Calu3 (cell line): ENCODE measurements around the gene YTHDC2. TPM values are rescaled to one million over a fixed set of nuclear protein-coding genes. Genes with fewer than 3 reads are reported as not detected.

Experiments used
- BruUV-seq: library from RNA; stranded (reverse); fragments of 400-500 nt; replicated peaks from 2 replicates; lab custom pipeline; 2021; lab: Mats Ljungman, UMichigan
- CTCF ChIA-PET: fragments of 300-600 bp; sonication (Branson Sonifier 250); formaldehyde crosslinking; loops from one replicate; lab custom pipeline; 2022; ENCODE audit warnings: antibody characterized with exemption; lab: Charles Lee
- DNase-seq: peaks from one replicate; pipeline ENCODE4 v3.0.0; 2022
- H3K27ac Mint-ChIP-seq: one replicate; pipeline ENCODE4 v1.8.0; 2022; ENCODE audit warnings: mixed read lengths; ENCODE audit not compliant: unreplicated experiment
- H3K27me3 Mint-ChIP-seq: one replicate; pipeline ENCODE4 v1.8.0; 2022; ENCODE audit warnings: mixed read lengths; ENCODE audit not compliant: unreplicated experiment
- H3K36me3 Mint-ChIP-seq: one replicate; pipeline ENCODE4 v1.8.0; 2022; ENCODE audit warnings: mild to moderate bottlenecking, moderate library complexity, mixed read lengths; ENCODE audit not compliant: insufficient read depth, unreplicated experiment
- H3K4me1 Mint-ChIP-seq: one replicate; pipeline ENCODE4 v1.8.0; 2022; ENCODE audit warnings: mild to moderate bottlenecking, low read depth, mixed read lengths; ENCODE audit not compliant: unreplicated experiment
- H3K4me3 Mint-ChIP-seq: one replicate; pipeline ENCODE4 v1.8.0; 2022; ENCODE audit warnings: mild to moderate bottlenecking, low read depth, moderate library complexity, mixed read lengths; ENCODE audit not compliant: unreplicated experiment
- H3K9me3 Mint-ChIP-seq: one replicate; pipeline ENCODE4 v1.8.0; 2022; ENCODE audit warnings: low read depth, mixed read lengths; ENCODE audit not compliant: unreplicated experiment
- intact Hi-C: fragments of 100-400 bp; cut with micrococcal nuclease; formaldehyde crosslinking; loops from one replicate; pipeline ENCODE4 v1.10.0; 2022; ENCODE audit not compliant: unreplicated experiment
- total RNA-seq: library from RNA; stranded (reverse); gene quantifications from 2 replicates; pipeline ENCODE4 v1.2.3, GENCODE V29; 2022
- TF ChIP-seq, protein P1 (sequence below): fragments of 200-600 bp; IDR thresholded peaks from one replicate; pipeline ENCODE4 v1.8.0; 2022; ENCODE audit warnings: antibody characterized with exemption; ENCODE audit not compliant: unreplicated experiment

YTHDC2 gene
- total RNA-seq, 1 experiment from 2014 or later: 31.8 TPM

DNA sequence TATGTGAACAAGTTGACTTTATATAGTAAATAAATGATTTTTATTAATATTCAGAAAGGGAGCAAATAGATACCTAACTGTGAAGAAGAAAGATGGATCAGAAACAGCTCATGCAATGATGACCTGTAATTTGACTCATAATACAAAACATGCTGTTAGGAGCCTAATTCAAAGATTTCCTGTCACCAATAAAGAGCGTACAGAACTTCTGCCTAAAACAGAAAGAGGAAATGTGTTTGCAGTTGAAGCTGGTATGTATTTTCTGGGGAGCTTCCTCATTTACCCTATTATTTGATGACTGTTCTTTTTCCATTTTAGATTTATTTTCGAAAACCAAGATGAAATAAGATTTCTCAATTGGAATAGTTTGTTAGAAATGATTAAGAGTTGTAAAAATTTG lies 11.4 kb downstream of the YTHDC2 start:
- no peak overlapping the region for H3K27ac Mint-ChIP-seq

DNA sequence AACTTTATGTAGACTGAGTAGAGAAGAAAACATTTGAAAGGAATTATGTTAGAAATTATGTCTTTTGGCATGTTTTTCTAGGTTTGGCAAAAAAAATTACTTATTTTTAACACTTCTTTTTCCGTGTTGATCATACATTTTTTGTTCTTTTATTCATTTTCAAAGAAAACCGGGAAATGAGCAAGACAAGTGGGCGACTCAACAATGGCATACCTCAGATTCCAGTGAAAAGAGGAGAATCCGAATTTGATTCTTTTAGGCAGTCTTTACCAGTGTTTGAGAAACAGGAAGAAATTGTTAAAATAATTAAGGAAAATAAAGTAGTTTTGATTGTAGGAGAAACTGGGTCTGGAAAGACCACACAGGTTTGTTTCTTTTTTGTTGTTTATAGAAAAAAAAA lies 12.9 kb downstream of the YTHDC2 start:
- H3K4me3 Mint-ChIP-seq: no peak overlapping the region
- CTCF ChIA-PET: no interaction called here
- no peaks in the 10 kb centered on the region for H3K27me3 Mint-ChIP-seq
- no peaks in the 10 kb centered on the region for H3K4me1 Mint-ChIP-seq
- intact Hi-C loops: no loop called here
- peaks cover 7% of the 10 kb centered on the region for H3K9me3 Mint-ChIP-seq
- TF ChIP-seq, protein P1, sequence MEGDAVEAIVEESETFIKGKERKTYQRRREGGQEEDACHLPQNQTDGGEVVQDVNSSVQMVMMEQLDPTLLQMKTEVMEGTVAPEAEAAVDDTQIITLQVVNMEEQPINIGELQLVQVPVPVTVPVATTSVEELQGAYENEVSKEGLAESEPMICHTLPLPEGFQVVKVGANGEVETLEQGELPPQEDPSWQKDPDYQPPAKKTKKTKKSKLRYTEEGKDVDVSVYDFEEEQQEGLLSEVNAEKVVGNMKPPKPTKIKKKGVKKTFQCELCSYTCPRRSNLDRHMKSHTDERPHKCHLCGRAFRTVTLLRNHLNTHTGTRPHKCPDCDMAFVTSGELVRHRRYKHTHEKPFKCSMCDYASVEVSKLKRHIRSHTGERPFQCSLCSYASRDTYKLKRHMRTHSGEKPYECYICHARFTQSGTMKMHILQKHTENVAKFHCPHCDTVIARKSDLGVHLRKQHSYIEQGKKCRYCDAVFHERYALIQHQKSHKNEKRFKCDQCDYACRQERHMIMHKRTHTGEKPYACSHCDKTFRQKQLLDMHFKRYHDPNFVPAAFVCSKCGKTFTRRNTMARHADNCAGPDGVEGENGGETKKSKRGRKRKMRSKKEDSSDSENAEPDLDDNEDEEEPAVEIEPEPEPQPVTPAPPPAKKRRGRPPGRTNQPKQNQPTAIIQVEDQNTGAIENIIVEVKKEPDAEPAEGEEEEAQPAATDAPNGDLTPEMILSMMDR: no peak
- BruUV-seq: no TSS peak
- no peak for DNase-seq
- no peaks in the 10 kb centered on the region for H3K36me3 Mint-ChIP-seq
- H3K27ac Mint-ChIP-seq: no peak overlapping the region

More for the DNA sequence above, 11.4 kb downstream of the YTHDC2 start:
- BruUV-seq: no TSS peak
- no peaks in the 10 kb centered on the region for H3K27me3 Mint-ChIP-seq
- no peaks in the 10 kb centered on the region for H3K36me3 Mint-ChIP-seq
- intact Hi-C loops: no loop called here
- TF ChIP-seq, protein P1: no peak
- CTCF ChIA-PET: no interaction called here
- no peak for DNase-seq
- H3K4me3 Mint-ChIP-seq: no peak overlapping the region
- no peaks in the 10 kb centered on the region for H3K9me3 Mint-ChIP-seq
- no peaks in the 10 kb centered on the region for H3K4me1 Mint-ChIP-seq

GRCh38 chr5:113527746-113528145 lies 14.3 kb downstream of the YTHDC2 start:
- no peaks in the 10 kb centered on the region for H3K27me3 Mint-ChIP-seq
- H3K9me3 Mint-ChIP-seq: peaks cover 7% of the 10 kb centered on the region
- no peak overlapping the region for H3K4me3 Mint-ChIP-seq
- TF ChIP-seq, protein P1: no peak
- intact Hi-C loops: no loop called here
- BruUV-seq: no TSS peak
- no peaks in the 10 kb centered on the region for H3K4me1 Mint-ChIP-seq
- CTCF ChIA-PET: no interaction called here
- no peak overlapping the region for H3K27ac Mint-ChIP-seq
- H3K36me3 Mint-ChIP-seq: no peaks in the 10 kb centered on the region
- no peak for DNase-seq

GRCh38 chr5:113531481-113532159 lies 18.1 kb downstream of the YTHDC2 start:
- no peak overlapping the region for H3K27ac Mint-ChIP-seq
- H3K9me3 Mint-ChIP-seq: peaks cover 7% of the 10 kb centered on the region
- no peaks in the 10 kb centered on the region for H3K4me1 Mint-ChIP-seq
- no peak for DNase-seq
- CTCF ChIA-PET: no interaction called here
- H3K4me3 Mint-ChIP-seq: no peak overlapping the region
- intact Hi-C loops: no loop called here
- H3K27me3 Mint-ChIP-seq: no peaks in the 10 kb centered on the region
- H3K36me3 Mint-ChIP-seq: peaks cover 6% of the 10 kb centered on the region
- BruUV-seq: no TSS peak
- TF ChIP-seq, protein P1: no peak
